Heart right ventricle (tissue), 16 donors: Measurements from ENCODE around the gene HCFC1R1. TPM values are rescaled to one million over a fixed set of nuclear protein-coding genes. Genes with fewer than 3 reads are reported as not detected.

Source experiments
- ATAC-seq, 8 donors: fragments of 200-7000 bp; cut with Tn5 transposase; one replicate each; pipeline ENCODE4 v1.9.1; 2020; ENCODE audit warnings: mild to moderate bottlenecking in 8 of 8, moderate library complexity in 8 of 8, moderate number of reproducible peaks in 1 of 8
- DNase-seq, 2 donors: peaks; one replicate each; pipeline ENCODE4 v3.0.0-alpha.2; 2020
- H3K27ac ChIP-seq, 10 donors: fragments of 200-600 bp; sonication (generic) in 2 of 10; one replicate each; pipeline versions ENCODE4 v1.5.0 to v1.8.0; 2020 to 2022; ENCODE audit warnings: mild to moderate bottlenecking in 3 of 10
- H3K27me3 ChIP-seq, 7 donors: fragments of 200-600 bp; one replicate each; pipeline ENCODE4 v1.8.0; 2021 to 2022; ENCODE audit warnings: mild to moderate bottlenecking in 2 of 7
- H3K36me3 ChIP-seq, 9 donors: fragments of 200-600 bp; sonication (generic) in 1 of 9; one replicate each; pipeline versions ENCODE4 v1.5.0 to v1.8.0; 2020 to 2022; ENCODE audit warnings: mild to moderate bottlenecking in 2 of 9
- H3K4me1 ChIP-seq, 9 donors: fragments of 200-600 bp; sonication (generic) in 1 of 9; one replicate each; pipeline versions ENCODE4 v1.5.0 to v1.8.0; 2020 to 2022; ENCODE audit warnings: mild to moderate bottlenecking in 4 of 9
- H3K4me3 ChIP-seq, 10 donors: fragments of 200-600 bp; sonication (generic) in 2 of 10; one replicate each; pipeline versions ENCODE4 v1.5.0 to v1.8.0; 2020 to 2022; ENCODE audit warnings: mild to moderate bottlenecking in 7 of 10, moderate library complexity in 2 of 10
- H3K9me3 ChIP-seq, 11 donors: fragments of 200-600 bp in 10 of 11; sonication (generic) in 2 of 11; one replicate each; pipeline versions ENCODE4 v1.5.0 to v1.8.0; 2013 to 2022; ENCODE audit warnings: mild to moderate bottlenecking in 2 of 11, control low read depth in 1 of 11, moderate library complexity in 1 of 11
- CTCF ChIP-seq, 9 donors: fragments of 200-600 bp; sonication (generic) in 2 of 9; IDR thresholded peaks; one replicate each; pipeline versions ENCODE4 v1.5.0 to v1.8.0; 2021 to 2022; ENCODE audit warnings: antibody characterized with exemption in 9 of 9, mild to moderate bottlenecking in 5 of 9, moderate library complexity in 1 of 9
- WGBS, 2 donors: extraction: QIAGEN DNeasy Blood & Tissue Kit; methylation state at CpG; one replicate each; pipeline ENCODE4 v1.1.7; 2013; ENCODE audit warnings: inconsistent platforms in 1 of 2; 5-methylcytosine and 5-hydroxymethylcytosine counted together
- intact Hi-C, 10 donors: fragments of 100-400 bp; cut with DNase I; formaldehyde crosslinking; loops; one replicate each; pipeline versions ENCODE4 v1.11.1 to v1.14.2; 2022
- polyA plus RNA-seq, 2 donors: library from polyadenylated mRNA; stranded (reverse); fragments of 200-250 nt; gene quantifications; one replicate each; pipeline ENCODE4 v1.2.3, GENCODE V29; 2013
- total RNA-seq, 10 donors: library from RNA; stranded (reverse); fragmentation: NEBNext Ultra II Directional in 3 of 10; extraction: Animal tissue kit (Norgen Biotek cat#: 25700) in 3 of 10; gene quantifications; one replicate each; pipeline versions ENCODE4 v1.2.1 to v1.2.4, GENCODE V29; 2021 to 2023
- donor health status: Arrhythmogenic right ventricular cardiomyopathy.
- donor health status: ischemic (EF 13 %, LVEDD 7.1; RV severe dilation, severe dysfunction).
- donor health status: healthy with polysubstance abuse.
- donor health status: DM: no; HTN: yes; CAD: no.
- donor health status: DM: no; HTN: no; CAD: no.
- donor health status: ischemic (EF 25% LVEDD 6.9; RV normal size, moderate dysfunction).
- donor health status: ischemic (EF 25% LVEDD 5.7; RV mildly dilated, moderate dysfunction).
- donor health status: healthy.
- donor health status: DM: yes; HTN: yes; CAD: no.
- donor health status: Ischemic cardiomyopathy.
- donor health status: ischemic (EF 35%, LVEDD 5.7; RV mildly dilated, moderate dysfunction).
- donor health status: nonischemic (EF 11% LVEDD 7.7; RV severe dilation, severe dysfunction).
- donor health status: DM: yes; HTN: yes; CAD: no.
- donor health status: PGD.
- donor health status: ischemic (EF 29% LVEDD 5.4; RV normal size, mild dysfunction).
- donor health status: nonischemic (EF 23%, LVEDD 6.1; RV moderate dilation, normal function).

Gene HCFC1R1
- total and polyA plus RNA-seq, 12 donors: 41.8 to 370 (median 57.2) TPM

- intact Hi-C loops: no loop called here
- Histone ChIP-seq H3K4me1 (peaks cover 11 to 43% (median 23%) of the 10 kb centered on the region in 9 donors), H3K36me3 (peaks cover 0 to 25% (median 17%) of the 10 kb centered on the region in 9 donors), H3K4me3 (peak overlapping the region in 2 of 10 donors; percentile 9 to 22), H3K9me3 (no peaks in the 10 kb centered on the region), H3K27ac (no peak overlapping the region), H3K27me3 (peaks cover 5 to 46% (median 43%) of the 10 kb centered on the region in 7 donors)
- ATAC-seq: peak; percentile 10 to 45 (median 26)
- 19 to 26% methylated on average over 54 to 58 of the region's 58 CpGs for WGBS, 2 donors
- peak; percentile 33 to 77 (median 68) for TF ChIP-seq CTCF (IDR thresholded peaks at IDR 0.05)
- peak; percentile 52 to 85 for DNase-seq
These were observed 4.4 kb upstream of the HCFC1R1 start for GRCh38 chr16:3027983-3028715.

- Histone ChIP-seq H3K27ac (no peak overlapping the region), H3K27me3 (peaks cover 5 to 39% (median 36%) of the 10 kb centered on the region in 7 donors), H3K4me1 (peaks cover 18 to 50% (median 30%) of the 10 kb centered on the region in 9 donors), H3K4me3 (no peak overlapping the region), H3K9me3 (no peaks in the 10 kb centered on the region), H3K36me3 (peaks cover 0 to 25% (median 17%) of the 10 kb centered on the region in 9 donors)
- TF ChIP-seq CTCF (IDR thresholded peaks at IDR 0.05): no peak
- 91 to 92% methylated on average over 8 of the region's 8 CpGs for WGBS, 2 donors
- DNase-seq: no peak
- ATAC-seq: no peak
- intact Hi-C loops: no loop called here
These were observed 3.7 kb upstream of the HCFC1R1 start for GRCh38 chr16:3027489-3027795.

GRCh38 chr16:3026609-3027488 lies 3.1 kb upstream of the HCFC1R1 start:
- Histone ChIP-seq H3K4me1 (peaks cover 22 to 56% (median 36%) of the 10 kb centered on the region in 9 donors), H3K4me3 (no peak overlapping the region), H3K36me3 (peaks cover 0 to 25% (median 17%) of the 10 kb centered on the region in 9 donors), H3K9me3 (no peaks in the 10 kb centered on the region), H3K27ac (no peak overlapping the region), H3K27me3 (peaks cover 5 to 34% (median 31%) of the 10 kb centered on the region in 7 donors)
- WGBS, 2 donors: 96 to 97% methylated on average over 24 of the region's 24 CpGs
- no peak for DNase-seq
- intact Hi-C loops: no loop called here
- TF ChIP-seq CTCF (IDR thresholded peaks at IDR 0.05): no peak
- no peak for ATAC-seq

GRCh38 chr16:3026003-3026378 lies 2.2 kb upstream of the HCFC1R1 start:
- no peak for DNase-seq
- H3K9me3 ChIP-seq: no peaks in the 10 kb centered on the region
- 95% methylated on average over 8 of the region's 8 CpGs for WGBS, 2 donors
- peaks cover 0 to 25% (median 17%) of the 10 kb centered on the region in 9 donors for H3K36me3 ChIP-seq
- TF ChIP-seq CTCF (IDR thresholded peaks at IDR 0.05): no peak
- H3K27me3 ChIP-seq: peaks cover 5 to 27% (median 24%) of the 10 kb centered on the region in 7 donors
- ATAC-seq: no peak
- no peak overlapping the region for H3K27ac ChIP-seq
- intact Hi-C loops: no loop called here
- peaks cover 29 to 64% (median 45%) of the 10 kb centered on the region in 9 donors for H3K4me1 ChIP-seq
- no peak overlapping the region for H3K4me3 ChIP-seq
